GM23338 (cell line): ENCODE measurements around the gene MDM4.

Experiments used
- CREB1 ChIP-seq: fragments of 250-450 bp; sonication (Bioruptor Pico); IDR thresholded peaks from 2 replicates; pipeline ENCODE4 v1.5.0; 2020; ENCODE audit warnings: low read depth, mild to moderate bottlenecking, moderate library complexity
- POLR2AphosphoS5 ChIP-seq: IDR thresholded peaks from 2 replicates; pipeline ENCODE4 v1.6.1; 2016; ENCODE audit warnings: antibody characterized with exemption, low read depth
- TF ChIP-seq, protein P1 (sequence below), 2 experiments: fragments of 200-600 bp in 1 of 2; sonication (generic) in 1 of 2; conservative IDR thresholded peaks; 2 replicates each; pipeline versions ENCODE4 v1.5.1 to v1.6.1; 2016 to 2017; ENCODE audit warnings: antibody characterized with exemption in 2 of 2, low read depth in 2 of 2, mild to moderate bottlenecking in 2 of 2, moderate library complexity in 1 of 2

- TF ChIP-seq, protein P1, sequence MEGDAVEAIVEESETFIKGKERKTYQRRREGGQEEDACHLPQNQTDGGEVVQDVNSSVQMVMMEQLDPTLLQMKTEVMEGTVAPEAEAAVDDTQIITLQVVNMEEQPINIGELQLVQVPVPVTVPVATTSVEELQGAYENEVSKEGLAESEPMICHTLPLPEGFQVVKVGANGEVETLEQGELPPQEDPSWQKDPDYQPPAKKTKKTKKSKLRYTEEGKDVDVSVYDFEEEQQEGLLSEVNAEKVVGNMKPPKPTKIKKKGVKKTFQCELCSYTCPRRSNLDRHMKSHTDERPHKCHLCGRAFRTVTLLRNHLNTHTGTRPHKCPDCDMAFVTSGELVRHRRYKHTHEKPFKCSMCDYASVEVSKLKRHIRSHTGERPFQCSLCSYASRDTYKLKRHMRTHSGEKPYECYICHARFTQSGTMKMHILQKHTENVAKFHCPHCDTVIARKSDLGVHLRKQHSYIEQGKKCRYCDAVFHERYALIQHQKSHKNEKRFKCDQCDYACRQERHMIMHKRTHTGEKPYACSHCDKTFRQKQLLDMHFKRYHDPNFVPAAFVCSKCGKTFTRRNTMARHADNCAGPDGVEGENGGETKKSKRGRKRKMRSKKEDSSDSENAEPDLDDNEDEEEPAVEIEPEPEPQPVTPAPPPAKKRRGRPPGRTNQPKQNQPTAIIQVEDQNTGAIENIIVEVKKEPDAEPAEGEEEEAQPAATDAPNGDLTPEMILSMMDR (conservative IDR thresholded peaks at IDR 0.05; ENCODE audit: low read depth in 2 of 2): no peak
- TF ChIP-seq POLR2AphosphoS5 (peak; percentile 71), CREB1 (CRISPR knock-in tag) (no peak)
These were observed 8.7 kb upstream of the MDM4 start for GRCh38 chr1:204507317-204508105.
